Limb (tissue), 2 donors: ENCODE results near the gene RPS19BP1.
"Not testable (repeated sequence)": the region's sequence is repeated elsewhere in the genome, so short reads cannot be mapped to it uniquely, and the experiment has no call there.

Experiments used
- DNase-seq, 2 donors: peaks; one replicate each; pipeline ENCODE4 v3.0.0-alpha.2; 2016; ENCODE audit errors: extremely low spot score in 2 of 2

Gene RPS19BP1

GRCh38 chr22:39528681-39529486, 3.7 kb downstream of the RPS19BP1 start:
- DNase-seq, result peak; percentile 87 to 93

- DNase-seq, result no peak
Observed at GRCh38 chr22:39528080-39528661, 4.4 kb downstream of the RPS19BP1 start.

- no peak for DNase-seq
Observed at GRCh38 chr22:39527481-39527961, 5.0 kb downstream of the RPS19BP1 start.

GRCh38 chr22:39526736-39527171, 5.8 kb downstream of the RPS19BP1 start:
- no peak for DNase-seq

GRCh38 chr22:39525658-39525975, 6.9 kb downstream of the RPS19BP1 start:
- no peak for DNase-seq

- no peak for DNase-seq
Observed at GRCh38 chr22:39524753-39525657, 7.5 kb downstream of the RPS19BP1 start.

- no peak for DNase-seq
Observed at GRCh38 chr22:39524089-39524752, 8.3 kb downstream of the RPS19BP1 start.

GRCh38 chr22:39522567-39523300, 9.8 kb downstream of the RPS19BP1 start:
- peak in 1 of 2 donors; percentile 44 for DNase-seq

- not testable (repeated sequence) for DNase-seq
Observed at GRCh38 chr22:39522091-39522490, 10.5 kb downstream of the RPS19BP1 start.

GRCh38 chr22:39521106-39521885, 11.3 kb downstream of the RPS19BP1 start:
- not testable (repeated sequence) for DNase-seq

GRCh38 chr22:39520226-39521105, 12.1 kb downstream of the RPS19BP1 start, which contains the start of gene ATF4:
Gene ATF4, plus strand, starts transcription at chr22:39520562. Its CDS starts 884 bp downstream, at chr22:39521446.
- DNase-seq, result peak; percentile 66 to 97

- peak in 1 of 2 donors; percentile 99 for DNase-seq
Observed at GRCh38 chr22:39519681-39520225, 12.8 kb downstream of the RPS19BP1 start.

- DNase-seq, result no peak
Observed at GRCh38 chr22:39518996-39519680, 13.4 kb downstream of the RPS19BP1 start.

GRCh38 chr22:39518144-39518786, 14.3 kb downstream of the RPS19BP1 start:
- no peak for DNase-seq

GRCh38 chr22:39517470-39517869, 15.1 kb downstream of the RPS19BP1 start:
- no peak for DNase-seq

- no peak for DNase-seq
Observed at GRCh38 chr22:39515266-39516050, 17.1 kb downstream of the RPS19BP1 start.
